Neural progenitor cell (in vitro differentiated cells): Measurements from ENCODE around the gene RUNX1.

Experiments
- EZH2 ChIP-seq: fragments of 200-600 bp; sonication (generic); IDR thresholded peaks from 2 replicates; pipeline ENCODE4 v1.6.1; 2017; ENCODE audit warnings: antibody characterized with exemption, mild to moderate bottlenecking, moderate library complexity
- EZH2phosphoT487 ChIP-seq: fragments of 200-600 bp; sonication (generic); IDR thresholded peaks from 2 replicates; pipeline ENCODE4 v1.6.1; 2017; ENCODE audit warnings: antibody characterized with exemption
- TF ChIP-seq, protein P1 (sequence below): fragments of 200-600 bp; sonication (generic); IDR thresholded peaks from 2 replicates; pipeline ENCODE4 v1.5.1; 2017; ENCODE audit warnings: antibody characterized with exemption, mild to moderate bottlenecking

DNA sequence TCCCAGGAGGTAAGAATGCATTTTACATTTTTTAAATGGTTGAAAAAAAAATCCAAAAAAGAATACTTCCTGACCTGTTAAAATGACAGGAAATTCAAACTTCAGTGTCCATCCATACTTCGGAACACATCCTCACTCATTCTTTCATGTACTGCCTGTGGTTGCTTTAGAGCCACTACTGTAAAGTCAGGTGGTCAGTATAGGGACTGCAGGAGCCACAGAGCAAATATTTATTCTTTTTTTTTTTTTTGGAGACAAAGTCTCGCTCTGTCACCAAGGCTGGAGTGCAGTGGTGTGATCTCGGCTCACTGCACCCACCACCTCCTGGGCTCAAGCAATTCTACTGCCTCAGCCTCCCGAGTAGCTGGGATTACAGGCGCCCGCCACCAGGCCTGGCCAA is 255.6 kb downstream of the RUNX1 start:
- TF ChIP-seq, protein P1, sequence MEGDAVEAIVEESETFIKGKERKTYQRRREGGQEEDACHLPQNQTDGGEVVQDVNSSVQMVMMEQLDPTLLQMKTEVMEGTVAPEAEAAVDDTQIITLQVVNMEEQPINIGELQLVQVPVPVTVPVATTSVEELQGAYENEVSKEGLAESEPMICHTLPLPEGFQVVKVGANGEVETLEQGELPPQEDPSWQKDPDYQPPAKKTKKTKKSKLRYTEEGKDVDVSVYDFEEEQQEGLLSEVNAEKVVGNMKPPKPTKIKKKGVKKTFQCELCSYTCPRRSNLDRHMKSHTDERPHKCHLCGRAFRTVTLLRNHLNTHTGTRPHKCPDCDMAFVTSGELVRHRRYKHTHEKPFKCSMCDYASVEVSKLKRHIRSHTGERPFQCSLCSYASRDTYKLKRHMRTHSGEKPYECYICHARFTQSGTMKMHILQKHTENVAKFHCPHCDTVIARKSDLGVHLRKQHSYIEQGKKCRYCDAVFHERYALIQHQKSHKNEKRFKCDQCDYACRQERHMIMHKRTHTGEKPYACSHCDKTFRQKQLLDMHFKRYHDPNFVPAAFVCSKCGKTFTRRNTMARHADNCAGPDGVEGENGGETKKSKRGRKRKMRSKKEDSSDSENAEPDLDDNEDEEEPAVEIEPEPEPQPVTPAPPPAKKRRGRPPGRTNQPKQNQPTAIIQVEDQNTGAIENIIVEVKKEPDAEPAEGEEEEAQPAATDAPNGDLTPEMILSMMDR, result no peak
- TF ChIP-seq EZH2 (no peak), EZH2phosphoT487 (no peak)
